GM12878 (cell line): ENCODE data around the gene C3orf33. TPM values are rescaled to one million over a fixed set of nuclear protein-coding genes. Genes with fewer than 3 reads are reported as not detected.
A peak's percentile ranks its signal among the peaks of the same experiment; 100 is the strongest.

Experiments
- ASH2L ChIP-seq: fragments of 300-600, 200-600 bp; sonication (generic); IDR thresholded peaks from 2 replicates; pipeline ENCODE4 v1.6.1; 2017; ENCODE audit warnings: low read depth, mild to moderate bottlenecking, borderline replicate concordance
- BCLAF1 ChIP-seq: fragments of 450-650 bp; IDR thresholded peaks from 2 replicates; pipeline ENCODE4 v1.6.1; 2017; ENCODE audit warnings: antibody characterized with exemption, mild to moderate bottlenecking, moderate library complexity
- CREB1 ChIP-seq: IDR thresholded peaks from 2 replicates; pipeline ENCODE4 v1.6.1; 2012; ENCODE audit warnings: low read depth, mild to moderate bottlenecking, inconsistent platforms
- EZH2 ChIP-seq: IDR thresholded peaks from 2 replicates; pipeline ENCODE4 v1.6.1; 2012; ENCODE audit warnings: low read depth, mild to moderate bottlenecking, control low read depth, inconsistent platforms, low read length, borderline replicate concordance; ENCODE audit not compliant: control insufficient read depth
- FOXM1 ChIP-seq: IDR thresholded peaks from 2 replicates; pipeline ENCODE4 v1.6.1; 2012; ENCODE audit warnings: low read depth, mild to moderate bottlenecking, inconsistent platforms, low read length, moderate library complexity
- HCFC1 ChIP-seq: fragments of 150-350 bp; IDR thresholded peaks from 2 replicates; pipeline ENCODE4 v1.6.1; 2014; ENCODE audit warnings: low read length
- HDAC2 ChIP-seq: fragments of 200-600 bp; sonication (generic); IDR thresholded peaks from 2 replicates; pipeline ENCODE4 v1.6.1; 2017
- IRF5 ChIP-seq: fragments of 450-650 bp; IDR thresholded peaks from 2 replicates; pipeline ENCODE4 v1.6.1; 2017; ENCODE audit warnings: borderline replicate concordance
- MAX ChIP-seq: IDR thresholded peaks from 2 replicates; pipeline ENCODE4 v1.6.1; 2012; ENCODE audit warnings: low read depth, low read length, improper control_type of control experiment
- MEF2A ChIP-seq: IDR thresholded peaks from 2 replicates; pipeline ENCODE4 v1.6.1; 2011; ENCODE audit warnings: low read depth, mild to moderate bottlenecking, low read length, moderate library complexity; ENCODE audit not compliant: insufficient read depth
- PKNOX1 ChIP-seq: fragments of 450-650 bp; IDR thresholded peaks from 2 replicates; pipeline ENCODE4 v1.6.1; 2016; ENCODE audit warnings: mild to moderate bottlenecking
- PML ChIP-seq: IDR thresholded peaks from 2 replicates; pipeline ENCODE4 v1.6.1; 2012; ENCODE audit warnings: low read length, inconsistent platforms
- POLR2A ChIP-seq: IDR thresholded peaks from 2 replicates; pipeline ENCODE4 v1.6.1; 2011; ENCODE audit warnings: low read depth, mild to moderate bottlenecking, low read length
- RAD21 ChIP-seq: IDR thresholded peaks from 2 replicates; pipeline ENCODE4 v1.6.1; 2011; ENCODE audit warnings: mild to moderate bottlenecking, low read depth, low read length, moderate library complexity; ENCODE audit not compliant: insufficient read depth
- SMARCA5 ChIP-seq: fragments of 450-650 bp; IDR thresholded peaks from 2 replicates; pipeline ENCODE4 v1.6.1; 2017; ENCODE audit warnings: mild to moderate bottlenecking
- SUZ12 ChIP-seq: fragments of 200-600 bp; sonication (generic); IDR thresholded peaks from one replicate; pipeline ENCODE4 v1.6.1; 2018; ENCODE audit warnings: antibody characterized with exemption, mild to moderate bottlenecking; ENCODE audit not compliant: unreplicated experiment
- TAF1 ChIP-seq: IDR thresholded peaks from 2 replicates; pipeline ENCODE4 v1.6.1; 2011; ENCODE audit warnings: mild to moderate bottlenecking, low read depth, low read length, borderline replicate concordance
- TCF12 ChIP-seq: IDR thresholded peaks from 2 replicates; pipeline ENCODE4 v1.6.1; 2011; ENCODE audit warnings: low read depth, mild to moderate bottlenecking, low read length
- TCF7 ChIP-seq: IDR thresholded peaks from 2 replicates; pipeline ENCODE4 v1.6.1; 2014; ENCODE audit warnings: antibody characterized with exemption, borderline replicate concordance
- ZBTB40 ChIP-seq: fragments of 450-650 bp; IDR thresholded peaks from 2 replicates; pipeline ENCODE4 v1.6.1; 2016; ENCODE audit warnings: mild to moderate bottlenecking, moderate library complexity, borderline replicate concordance
- ZNF274 ChIP-seq: IDR thresholded peaks from one replicate; pipeline ENCODE4 v1.8.0; 2011; ENCODE audit not compliant: insufficient read length, insufficient read depth
- polyA plus RNA-seq, 11 experiments: library from polyadenylated mRNA; depleted of rRNA in 4 of 11; unstranded in 6 of 11; stranded (reverse) in 5 of 11; fragments of >200 nt; fragmentation: Nextera tagmentation in 4 of 11; fragmentation: Illumina TruSeq in 1 of 11; extraction: Ambion mirVana in 4 of 11; extraction: Trizol in 1 of 11; gene quantifications; 1 replicate in 1 of 11; 2 replicates in 10 of 11; pipeline versions ENCODE4 v1.2.1 to v1.2.3, GENCODE V29; 2011 to 2016; ENCODE audit warnings: inconsistent platforms in 2 of 11, missing spikeins in 2 of 11, low read depth in 1 of 11
- total RNA-seq, 4 experiments: library from RNA; depleted of rRNA in 3 of 4; stranded (reverse); fragments of >200 nt in 3 of 4; fragmentation: Illumina TruSeq in 1 of 4; extraction: Trizol in 1 of 4; gene quantifications; 2 replicates each; pipeline versions ENCODE4 v1.2.1 to v1.2.3, GENCODE V29; 2013 to 2021

Gene C3orf33
- total and polyA plus RNA-seq, 10 of the 15 experiments (the other 5 are each of a cell fraction or from before 2014, with no cell fraction given), result 0.35 to 1.7 (median 0.90) TPM

GRCh38 chr3:155805802-155806618 lies at the start of gene C3orf33 (continued):
- TF ChIP-seq BCLAF1 (no peak), MEF2A (no peak), SMARCA5 (peak; percentile 98), ZNF274 (no peak), ZBTB40 (no peak), ASH2L (no peak), HCFC1 (no peak), CREB1 (no peak; the same call in 1 of the 2 replicates), TCF7 (no peak), TCF12 (peak; percentile 23; the same call in 1 of the 2 replicates), RAD21 (peak; percentile 73), FOXM1 (no peak), IRF5 (no peak), EZH2 (no peak), PML (no peak), POLR2A (peak; percentile 90), PKNOX1 (0 out of 2 replicates have a peak, but pooled peaks have one; percentile 12), HDAC2 (no peak), MAX (no peak), SUZ12 (no peak), TAF1 (peak; percentile 47; the same call in 1 of the 2 replicates)
